ENCODE data around the gene TTLL11.

DNA sequence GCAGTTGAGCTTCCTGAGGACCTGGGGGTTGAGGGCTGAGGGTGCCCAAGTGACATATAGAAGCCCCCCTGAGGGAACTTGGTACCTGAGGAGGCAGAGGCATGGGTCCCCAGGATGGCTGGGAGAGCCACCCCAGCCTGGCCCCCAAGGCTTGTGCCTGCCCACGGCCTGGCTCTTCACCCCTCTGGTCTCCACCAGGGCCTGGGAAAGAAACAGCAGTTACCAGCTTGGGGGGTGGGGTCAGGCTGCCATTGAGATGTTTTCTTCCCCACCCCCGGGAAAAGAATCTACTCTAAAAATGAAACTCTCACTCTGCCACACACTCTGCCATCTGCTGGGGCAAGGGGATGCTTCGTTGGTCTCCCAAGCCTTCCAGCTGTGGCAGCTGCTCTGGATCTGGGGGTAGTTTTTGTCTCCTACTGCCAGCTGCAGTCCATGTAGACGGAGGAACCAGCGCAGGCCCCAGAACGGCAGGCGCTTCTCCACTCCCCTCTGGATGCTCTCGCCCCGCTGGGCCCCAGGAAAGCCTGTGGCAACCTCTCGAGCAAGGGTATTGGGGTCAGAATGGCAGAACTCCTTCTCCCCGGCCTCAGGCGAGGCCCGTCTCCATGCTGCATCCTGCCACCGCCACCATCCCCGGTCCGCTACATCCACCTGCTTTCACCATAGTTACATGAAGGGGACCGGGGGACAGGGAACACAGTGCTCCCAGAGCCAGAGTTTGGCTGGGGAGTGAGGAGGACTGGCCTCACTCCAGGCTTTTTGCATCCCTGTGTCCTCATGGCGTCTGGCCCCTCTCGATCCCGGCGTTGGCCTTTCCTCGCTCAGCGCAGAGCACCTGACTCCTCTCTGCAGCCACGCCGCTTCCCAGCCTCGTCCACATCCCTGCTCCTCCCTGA lies 318.1 kb downstream of the TTLL11 start:
- TF ChIP-seq, protein P1, sequence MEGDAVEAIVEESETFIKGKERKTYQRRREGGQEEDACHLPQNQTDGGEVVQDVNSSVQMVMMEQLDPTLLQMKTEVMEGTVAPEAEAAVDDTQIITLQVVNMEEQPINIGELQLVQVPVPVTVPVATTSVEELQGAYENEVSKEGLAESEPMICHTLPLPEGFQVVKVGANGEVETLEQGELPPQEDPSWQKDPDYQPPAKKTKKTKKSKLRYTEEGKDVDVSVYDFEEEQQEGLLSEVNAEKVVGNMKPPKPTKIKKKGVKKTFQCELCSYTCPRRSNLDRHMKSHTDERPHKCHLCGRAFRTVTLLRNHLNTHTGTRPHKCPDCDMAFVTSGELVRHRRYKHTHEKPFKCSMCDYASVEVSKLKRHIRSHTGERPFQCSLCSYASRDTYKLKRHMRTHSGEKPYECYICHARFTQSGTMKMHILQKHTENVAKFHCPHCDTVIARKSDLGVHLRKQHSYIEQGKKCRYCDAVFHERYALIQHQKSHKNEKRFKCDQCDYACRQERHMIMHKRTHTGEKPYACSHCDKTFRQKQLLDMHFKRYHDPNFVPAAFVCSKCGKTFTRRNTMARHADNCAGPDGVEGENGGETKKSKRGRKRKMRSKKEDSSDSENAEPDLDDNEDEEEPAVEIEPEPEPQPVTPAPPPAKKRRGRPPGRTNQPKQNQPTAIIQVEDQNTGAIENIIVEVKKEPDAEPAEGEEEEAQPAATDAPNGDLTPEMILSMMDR (IDR thresholded peaks at IDR 0.05): no peak
- no peak for TF ChIP-seq POLR2A (IDR thresholded peaks at IDR 0.05)

Data from uterus (tissue), 2 donors.